K562 (cell line): ENCODE results near the gene ZNF155.
A peak's percentile ranks its signal among the peaks of the same experiment; 100 is the strongest.

Experiments used
- MAX ChIP-seq: sonication (generic); formaldehyde crosslinking; IDR thresholded peaks from 2 replicates; pipeline ENCODE4 v1.9.0; 2022; ENCODE audit warnings: mild to moderate bottlenecking, missing genetic modification reagents
- SETDB1 ChIP-seq: IDR thresholded peaks from one replicate; pipeline ENCODE4 v1.6.1; 2012; ENCODE audit warnings: low read length, control low read depth, inconsistent platforms
- TARDBP ChIP-seq: fragments of 450-650 bp; IDR thresholded peaks from 2 replicates; pipeline ENCODE4 v1.6.1; 2016
- YY1 ChIP-seq, 3 experiments: IDR thresholded peaks; 2 replicates each; pipeline ENCODE4 v1.6.1; 2011; ENCODE audit warnings: low read length in 2 of 3, mild to moderate bottlenecking in 2 of 3, moderate library complexity in 2 of 3, borderline replicate concordance in 1 of 3, control low read depth in 1 of 3, low read depth in 1 of 3; ENCODE audit not compliant: insufficient read depth in 3 of 3, insufficient replicate concordance in 2 of 3, control insufficient read depth in 1 of 3, insufficient read length in 1 of 3; ENCODE audit errors: extremely low read depth in 1 of 3

GRCh38 chr19:43950834-43951645 is 32.9 kb upstream of the ZNF155 start, which contains the start of gene ZNF221:
- no peak for TF ChIP-seq TARDBP
- no peak for TF ChIP-seq SETDB1
- TF ChIP-seq YY1 (IDR thresholded peaks at IDR 0.05; ENCODE audit: borderline replicate concordance in 1 of 3, control insufficient read depth in 1 of 3, extremely low read depth in 1 of 3, insufficient read depth in 3 of 3, insufficient read length in 1 of 3, insufficient replicate concordance in 2 of 3, low read depth in 1 of 3, low read length in 2 of 3) = peak in 2 of 3 experiments; percentile 27 to 62
- TF ChIP-seq MAX = no peak
